HUES64 (cell line): ENCODE results near the gene ALPG.
"Not testable (repeated sequence)": the region's sequence is repeated elsewhere in the genome, so short reads cannot be mapped to it uniquely, and the experiment has no call there.

Experiments
- H3K27ac ChIP-seq: 2 replicates; pipeline ENCODE4 v1.7.0; 2013; ENCODE audit warnings: low read depth, low read length, inconsistent platforms
- H3K27me3 ChIP-seq: 2 replicates; pipeline ENCODE4 v1.6.1; 2013; ENCODE audit warnings: mild to moderate bottlenecking, low read length; ENCODE audit not compliant: insufficient read depth
- H3K36me3 ChIP-seq: 2 replicates; pipeline ENCODE4 v1.6.1; 2013; ENCODE audit warnings: mild to moderate bottlenecking, low read length; ENCODE audit not compliant: insufficient read depth
- H3K4me1 ChIP-seq: 2 replicates; pipeline ENCODE4 v1.6.1; 2013; ENCODE audit warnings: mild to moderate bottlenecking, low read length, moderate library complexity; ENCODE audit not compliant: insufficient read depth
- H3K4me3 ChIP-seq: 2 replicates; pipeline ENCODE4 v1.5.1; 2013; ENCODE audit warnings: mild to moderate bottlenecking, low read length, moderate library complexity
- H3K9ac ChIP-seq: 2 replicates; pipeline ENCODE4 v1.6.1; 2013; ENCODE audit warnings: mild to moderate bottlenecking, low read depth, low read length
- H3K9me3 ChIP-seq: 2 replicates; pipeline ENCODE4 v1.6.1; 2013; ENCODE audit warnings: low read depth, low read length; ENCODE audit not compliant: insufficient read depth
- WGBS: fragments of 150-250, 120-280 bp; methylation state at CpG from one replicate; pipeline ENCODE4 v1.1.7; 2013; ENCODE audit warnings: missing lambda C conversion rate; 5-methylcytosine and 5-hydroxymethylcytosine counted together

Gene ALPG

GRCh38 chr2:232400256-232401015, 6.2 kb upstream of the ALPG start:
- H3K4me3 ChIP-seq, result no peak overlapping the region
- no peak overlapping the region for H3K9ac ChIP-seq
- no peaks in the 10 kb centered on the region for H3K4me1 ChIP-seq

DNA sequence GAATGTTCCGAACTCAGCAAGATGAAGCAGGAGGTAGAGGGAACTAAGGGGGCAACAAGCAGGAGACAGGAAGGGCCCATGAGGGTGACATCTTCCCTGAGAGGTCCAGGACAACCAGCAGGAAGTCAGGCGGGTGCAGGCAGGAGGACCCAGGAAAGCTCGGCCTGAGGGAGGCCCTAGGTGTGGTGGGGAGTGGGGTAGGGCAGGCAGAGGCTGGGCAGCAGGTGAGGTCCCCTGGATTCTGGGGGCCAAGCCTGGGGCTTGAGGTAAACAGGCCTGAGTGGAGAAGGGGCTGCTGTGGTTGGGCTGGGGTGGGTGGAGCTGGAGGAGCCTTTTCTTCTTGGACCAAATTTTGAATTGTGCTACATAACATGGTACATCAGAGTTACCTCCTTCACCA, 4.1 kb upstream of the ALPG start:
- Histone ChIP-seq H3K27ac (no peak overlapping the region), H3K9me3 (no peaks in the 10 kb centered on the region), H3K27me3 (no peaks in the 10 kb centered on the region), H3K9ac (no peak overlapping the region), H3K36me3 (no peaks in the 10 kb centered on the region), H3K4me1 (no peaks in the 10 kb centered on the region), H3K4me3 (no peak overlapping the region)
- 94% methylated on average over 3 of the region's 3 CpGs for WGBS

More at GRCh38 chr2:232400256-232401015, 6.2 kb upstream of the ALPG start:
- no peaks in the 10 kb centered on the region for H3K9me3 ChIP-seq
- H3K36me3 ChIP-seq, result no peaks in the 10 kb centered on the region
- 87% methylated on average over 9 of the region's 9 CpGs for WGBS
- no peak overlapping the region for H3K27ac ChIP-seq
- H3K27me3 ChIP-seq, result no peaks in the 10 kb centered on the region

DNA sequence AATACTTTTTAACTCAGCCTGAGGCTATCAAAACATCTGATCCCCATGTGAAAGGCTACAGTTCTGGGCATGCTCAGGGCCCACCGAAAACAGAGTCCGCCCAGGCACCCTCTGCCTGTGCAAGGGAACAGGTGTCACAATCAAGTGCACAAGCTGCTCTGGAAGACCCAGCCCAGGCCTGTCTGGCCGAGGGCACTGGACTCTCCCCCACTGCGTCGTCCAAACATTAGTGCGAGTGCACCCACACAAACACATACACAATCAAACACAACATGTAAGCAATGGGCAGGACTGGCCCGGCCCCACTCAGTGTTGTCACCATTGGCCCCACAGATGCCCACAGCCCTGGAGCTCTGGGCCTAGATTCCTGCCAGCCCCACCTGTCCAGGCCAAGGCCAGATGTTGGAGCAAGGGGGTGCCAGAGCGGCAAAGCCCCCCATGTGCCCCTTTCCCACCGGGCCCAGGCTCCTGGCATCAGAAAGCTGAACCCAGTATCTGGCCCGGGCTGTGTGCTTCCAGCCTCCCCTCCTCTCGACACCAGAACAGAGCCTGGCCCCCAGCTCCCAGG, 617 bp upstream of the ALPG start:
- Histone ChIP-seq H3K9ac (no peak overlapping the region), H3K9me3 (no peaks in the 10 kb centered on the region), H3K4me1 (no peaks in the 10 kb centered on the region), H3K27ac (no peak overlapping the region), H3K4me3 (no peak overlapping the region), H3K27me3 (no peaks in the 10 kb centered on the region), H3K36me3 (no peaks in the 10 kb centered on the region)
- 94% methylated on average over 11 of the region's 11 CpGs for WGBS

DNA sequence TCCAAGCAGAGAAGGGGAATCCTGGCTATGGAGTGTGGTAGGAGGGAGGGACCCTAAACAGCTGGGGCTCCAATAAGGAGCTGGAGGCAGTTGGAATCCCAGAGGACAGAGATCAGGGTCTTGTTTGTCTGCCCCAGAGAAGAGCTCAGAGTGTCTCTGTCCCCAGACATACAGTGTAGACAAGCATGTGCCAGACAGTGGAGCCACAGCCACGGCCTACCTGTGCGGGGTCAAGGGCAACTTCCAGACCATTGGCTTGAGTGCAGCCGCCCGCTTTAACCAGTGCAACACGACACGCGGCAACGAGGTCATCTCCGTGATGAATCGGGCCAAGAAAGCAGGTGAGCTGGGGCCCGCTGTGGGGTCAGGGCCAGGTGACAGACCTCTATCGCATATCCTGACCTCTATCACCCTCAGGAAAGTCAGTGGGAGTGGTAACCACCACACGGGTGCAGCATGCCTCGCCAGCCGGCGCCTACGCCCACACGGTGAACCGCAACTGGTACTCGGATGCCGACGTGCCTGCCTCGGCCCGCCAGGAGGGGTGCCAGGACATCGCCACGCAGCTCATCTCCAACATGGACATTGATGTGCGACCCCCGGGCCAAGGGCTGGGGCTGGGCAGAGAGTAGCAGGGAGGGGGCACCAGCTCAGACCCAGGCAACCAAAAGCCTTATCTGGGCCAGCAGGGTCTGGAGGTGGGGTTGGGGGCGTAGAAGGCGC, 945 bp downstream of the ALPG start:
- not testable (repeated sequence) for H3K36me3 ChIP-seq, H3K27me3 ChIP-seq, H3K4me1 ChIP-seq, H3K9me3 ChIP-seq, H3K27ac ChIP-seq, H3K4me3 ChIP-seq, H3K9ac ChIP-seq
- WGBS, result 94% methylated on average over 30 of the region's 30 CpGs

DNA sequence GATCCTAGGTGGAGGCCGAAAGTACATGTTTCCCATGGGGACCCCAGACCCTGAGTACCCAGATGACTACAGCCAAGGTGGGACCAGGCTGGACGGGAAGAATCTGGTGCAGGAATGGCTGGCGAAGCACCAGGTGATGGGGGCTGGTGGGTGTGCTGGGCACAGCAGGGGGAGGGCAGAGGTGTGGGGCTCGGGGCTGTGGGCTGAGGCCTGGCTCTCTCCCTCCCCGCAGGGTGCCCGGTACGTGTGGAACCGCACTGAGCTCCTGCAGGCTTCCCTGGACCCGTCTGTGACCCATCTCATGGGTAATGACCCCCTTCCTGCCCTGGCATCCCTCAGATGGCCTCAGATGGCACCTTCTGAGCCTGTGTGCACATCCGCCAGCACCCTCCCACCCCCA, 1.6 kb downstream of the ALPG start:
- not testable (repeated sequence) for H3K27me3 ChIP-seq, H3K9ac ChIP-seq, H3K4me3 ChIP-seq, H3K27ac ChIP-seq, H3K36me3 ChIP-seq, H3K9me3 ChIP-seq, H3K4me1 ChIP-seq
- WGBS, result 94% methylated on average over 10 of the region's 10 CpGs

- H3K4me3 ChIP-seq, H3K9ac ChIP-seq, H3K9me3 ChIP-seq, H3K36me3 ChIP-seq, H3K4me1 ChIP-seq, H3K27me3 ChIP-seq, H3K27ac ChIP-seq: not testable (repeated sequence)
- 94% methylated on average over 40 of the region's 40 CpGs for WGBS
These were observed 3.0 kb downstream of the ALPG start for GRCh38 chr2:232409617-232410016.

DNA sequence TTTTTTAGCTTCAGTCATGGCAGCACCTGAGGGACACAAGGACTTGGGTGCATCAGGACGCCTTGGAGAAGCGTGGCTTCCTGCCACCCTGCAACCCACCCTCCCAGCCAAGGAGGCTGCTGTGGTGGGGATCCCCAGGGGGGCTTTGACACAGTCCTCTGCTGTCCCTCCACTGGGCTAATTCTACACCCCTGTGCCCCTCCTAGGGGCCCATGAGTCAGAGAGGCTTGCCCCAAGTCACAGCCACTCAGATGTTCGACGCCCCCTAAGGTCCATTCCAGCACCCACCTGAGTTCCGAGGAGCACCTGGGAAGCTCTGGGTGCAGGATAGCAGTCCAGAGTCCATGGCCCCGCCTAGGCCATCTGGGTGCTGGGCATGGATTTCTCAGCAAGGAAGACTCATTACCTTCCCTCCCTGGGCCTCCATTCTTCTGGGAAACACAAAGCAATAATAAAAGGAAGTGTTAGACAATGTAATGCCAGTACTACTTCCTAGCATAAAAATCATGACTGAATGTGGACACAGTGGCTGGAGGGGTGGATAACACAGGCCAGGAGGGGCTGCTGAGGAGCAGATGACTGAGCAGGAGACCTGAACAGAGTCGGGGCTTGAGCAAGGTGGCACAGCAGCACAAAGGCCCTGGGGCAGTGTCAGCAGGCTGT, 3.7 kb downstream of the ALPG start:
- Histone ChIP-seq H3K4me3 (no peak overlapping the region), H3K4me1 (no peaks in the 10 kb centered on the region), H3K36me3 (0 out of 2 replicates have a peak, but pooled peaks cover 4% of the 10 kb centered on the region), H3K27me3 (no peaks in the 10 kb centered on the region), H3K27ac (no peak overlapping the region), H3K9ac (no peak overlapping the region), H3K9me3 (no peaks in the 10 kb centered on the region)
- WGBS, result 88% methylated on average over 7 of the region's 7 CpGs

DNA sequence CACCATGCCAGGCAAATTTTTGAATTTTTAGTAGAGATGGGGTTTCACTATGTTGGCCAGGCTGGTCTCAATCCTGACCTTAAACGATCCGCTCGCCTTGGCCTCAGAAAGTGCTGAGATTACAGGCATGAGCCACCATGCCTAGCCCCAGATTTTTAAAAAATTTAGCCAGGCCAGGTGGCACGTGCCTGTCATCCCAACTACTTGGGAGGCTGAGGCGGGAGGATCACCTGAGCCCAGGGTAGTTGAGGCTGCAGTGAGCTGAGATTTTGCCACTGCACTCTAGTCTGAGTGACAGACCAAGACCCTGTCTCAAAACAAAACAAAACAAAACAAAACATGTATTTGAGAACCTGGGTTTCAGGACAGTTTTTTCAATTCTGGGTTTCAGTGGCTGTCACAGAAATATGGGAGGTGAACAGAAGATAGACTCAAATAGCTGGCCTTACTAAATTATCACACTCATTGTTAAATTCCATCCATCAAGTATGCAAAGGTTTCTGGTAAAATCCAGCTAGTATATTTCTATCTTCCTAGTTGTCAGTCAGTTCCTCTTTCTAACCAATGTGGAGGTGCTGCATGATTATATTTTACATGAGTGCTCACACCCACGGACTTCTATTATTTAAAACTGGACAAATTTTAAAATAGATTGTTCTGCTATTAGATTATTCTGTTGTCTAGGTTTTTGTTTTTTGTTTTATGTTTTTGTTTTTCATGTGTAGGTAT, 5.4 kb downstream of the ALPG start:
- Histone ChIP-seq H3K9ac (no peak overlapping the region), H3K27ac (no peak overlapping the region), H3K36me3 (peaks cover 18% of the 10 kb centered on the region), H3K4me1 (no peaks in the 10 kb centered on the region), H3K27me3 (no peaks in the 10 kb centered on the region; the same call in 1 of the 2 replicates), H3K4me3 (no peak overlapping the region), H3K9me3 (no peaks in the 10 kb centered on the region)
- 92% methylated on average over 6 of the region's 6 CpGs for WGBS

DNA sequence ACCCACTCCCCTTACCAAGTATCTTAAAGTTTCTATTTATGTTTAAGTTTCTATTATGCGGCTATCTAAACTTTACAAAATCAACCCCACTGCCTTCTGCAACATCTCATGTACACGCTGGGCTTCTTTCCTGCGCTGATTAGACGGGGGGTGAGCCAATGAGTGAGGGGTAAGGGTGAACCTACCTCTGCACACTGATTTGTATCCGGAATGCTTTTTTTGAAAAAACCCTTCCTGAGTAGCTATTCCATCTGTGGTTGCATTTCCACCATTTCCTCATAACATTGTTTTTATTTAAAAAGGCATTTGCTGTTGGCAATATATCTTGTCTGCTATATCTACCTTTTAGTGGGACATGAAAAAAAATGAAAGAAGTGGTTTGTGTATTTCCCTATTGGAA, 6.3 kb downstream of the ALPG start:
- no peak overlapping the region for H3K27ac ChIP-seq
- no CpG with 5 or more reads among the region's 5 CpGs for WGBS
- peaks cover 9% of the 10 kb centered on the region for H3K27me3 ChIP-seq
- no peak overlapping the region for H3K9ac ChIP-seq
- H3K9me3 ChIP-seq, result no peaks in the 10 kb centered on the region
- no peak overlapping the region for H3K4me3 ChIP-seq
- peaks cover 25% of the 10 kb centered on the region for H3K36me3 ChIP-seq
- no peaks in the 10 kb centered on the region for H3K4me1 ChIP-seq

GRCh38 chr2:232415138-232415690, 8.6 kb downstream of the ALPG start:
- Histone ChIP-seq H3K27ac (no peak overlapping the region; the same call in 1 of the 2 replicates), H3K9me3 (no peaks in the 10 kb centered on the region), H3K36me3 (peaks cover 29% of the 10 kb centered on the region), H3K4me3 (no peak overlapping the region), H3K4me1 (0 out of 2 replicates have a peak, but pooled peaks cover 3% of the 10 kb centered on the region), H3K27me3 (peaks cover 31% of the 10 kb centered on the region), H3K9ac (no peak overlapping the region)
- WGBS, result 94% methylated on average over 8 of the region's 8 CpGs
